ENCODE data around the gene ANLN.

GRCh38 chr7:36343548-36343947 lies 46.1 kb upstream of the ANLN start:
- TF ChIP-seq CTCF (IDR thresholded peaks at IDR 0.05): no peak
- TF ChIP-seq EP300 (IDR thresholded peaks at IDR 0.05): no peak
